Measurements from ENCODE around the gene OXCT2.
"Not testable (repeated sequence)": the region's sequence is repeated elsewhere in the genome, so short reads cannot be mapped to it uniquely, and the experiment has no call there.

The OXCT2 gene

DNA sequence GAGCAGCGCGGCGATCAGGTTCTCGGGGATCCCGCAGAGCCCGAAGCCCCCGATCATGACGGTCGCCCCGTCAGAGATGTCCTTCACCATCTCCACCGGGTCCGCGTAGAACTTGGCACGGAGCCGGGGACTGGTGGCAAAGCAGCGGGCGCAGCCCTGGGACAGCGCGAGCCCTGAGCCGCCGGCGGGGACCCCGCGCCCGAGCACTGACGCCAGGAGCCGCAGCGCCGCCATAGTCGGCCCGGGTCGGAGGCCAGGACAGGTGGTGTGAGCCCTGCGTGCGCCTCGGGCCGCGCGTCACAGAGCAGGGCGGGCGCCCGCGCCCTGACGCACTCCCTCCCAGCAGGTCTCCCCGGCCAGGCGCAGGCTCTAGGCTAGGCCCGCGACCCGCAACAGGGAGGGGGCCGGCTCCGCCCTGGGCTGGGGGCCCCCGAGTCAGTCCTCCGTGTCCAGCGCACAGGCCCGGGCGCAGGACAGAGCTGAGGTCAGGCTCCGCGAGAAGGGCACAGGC is at the start of gene OXCT2:
OXCT2 (minus strand) TSS at position 327 of the 511 bp plus-strand sequence; CDS start at position 234, 93 bp downstream.
- DNase-seq (ENCODE audit: low spot score): not testable (repeated sequence)

DNA sequence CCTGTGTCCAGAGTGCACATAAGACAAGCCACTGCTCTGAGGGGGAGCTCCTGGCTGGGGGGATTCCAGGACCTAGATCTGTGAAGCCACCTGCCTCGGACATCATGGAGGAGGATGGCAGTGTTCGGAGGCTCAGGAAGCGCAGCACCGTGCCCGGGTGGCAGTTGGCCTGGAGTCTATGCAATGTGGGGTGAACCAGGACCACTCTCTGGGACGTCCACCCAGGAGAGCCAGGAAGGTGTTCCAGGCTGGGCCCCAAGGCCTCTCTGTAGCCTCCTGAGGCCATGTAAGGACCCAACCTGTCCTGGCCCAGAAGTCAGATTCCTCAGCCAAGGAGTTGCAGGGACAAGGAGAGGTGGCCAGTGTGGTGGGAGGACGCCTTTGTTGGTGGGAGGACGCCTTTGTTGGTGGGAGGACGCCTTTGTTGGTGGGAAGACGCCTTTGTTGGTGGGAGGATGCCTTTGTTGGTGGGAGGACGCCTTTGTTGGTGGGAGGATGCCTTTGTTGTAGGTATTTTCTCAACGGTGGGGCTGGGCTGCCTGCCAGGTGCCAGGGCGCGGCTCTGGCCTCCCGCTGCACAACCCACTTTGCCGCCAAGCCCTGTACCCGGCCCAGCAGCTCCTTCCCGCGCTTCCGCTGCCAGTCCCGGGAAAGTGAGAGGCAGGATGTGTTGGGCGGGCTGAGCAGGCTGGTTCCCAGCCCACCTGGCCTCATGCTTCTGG is 48.1 kb upstream of the OXCT2 start:
- no peak for DNase-seq (ENCODE audit: low spot score)

DNA sequence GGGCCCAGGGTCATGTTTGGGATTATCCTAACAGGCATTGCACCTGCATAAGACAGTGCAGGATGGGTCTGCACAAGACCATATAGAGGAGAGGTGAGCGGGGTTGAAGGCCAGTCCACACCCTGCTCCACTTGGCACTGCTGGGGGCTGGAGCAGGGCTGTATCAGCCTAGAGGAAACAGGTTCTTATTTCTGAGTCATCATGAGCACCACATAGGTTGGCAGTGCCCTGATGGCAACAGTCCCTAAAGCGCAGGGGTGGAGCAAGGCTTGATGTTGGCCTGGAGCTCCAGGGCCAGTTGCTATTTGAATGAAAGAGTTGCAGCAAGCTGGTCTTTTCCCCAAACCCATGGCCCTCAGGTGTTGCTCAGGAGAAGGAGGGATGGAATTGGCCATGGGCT is 47.3 kb upstream of the OXCT2 start:
- DNase-seq (ENCODE audit: low spot score): no peak

DNA sequence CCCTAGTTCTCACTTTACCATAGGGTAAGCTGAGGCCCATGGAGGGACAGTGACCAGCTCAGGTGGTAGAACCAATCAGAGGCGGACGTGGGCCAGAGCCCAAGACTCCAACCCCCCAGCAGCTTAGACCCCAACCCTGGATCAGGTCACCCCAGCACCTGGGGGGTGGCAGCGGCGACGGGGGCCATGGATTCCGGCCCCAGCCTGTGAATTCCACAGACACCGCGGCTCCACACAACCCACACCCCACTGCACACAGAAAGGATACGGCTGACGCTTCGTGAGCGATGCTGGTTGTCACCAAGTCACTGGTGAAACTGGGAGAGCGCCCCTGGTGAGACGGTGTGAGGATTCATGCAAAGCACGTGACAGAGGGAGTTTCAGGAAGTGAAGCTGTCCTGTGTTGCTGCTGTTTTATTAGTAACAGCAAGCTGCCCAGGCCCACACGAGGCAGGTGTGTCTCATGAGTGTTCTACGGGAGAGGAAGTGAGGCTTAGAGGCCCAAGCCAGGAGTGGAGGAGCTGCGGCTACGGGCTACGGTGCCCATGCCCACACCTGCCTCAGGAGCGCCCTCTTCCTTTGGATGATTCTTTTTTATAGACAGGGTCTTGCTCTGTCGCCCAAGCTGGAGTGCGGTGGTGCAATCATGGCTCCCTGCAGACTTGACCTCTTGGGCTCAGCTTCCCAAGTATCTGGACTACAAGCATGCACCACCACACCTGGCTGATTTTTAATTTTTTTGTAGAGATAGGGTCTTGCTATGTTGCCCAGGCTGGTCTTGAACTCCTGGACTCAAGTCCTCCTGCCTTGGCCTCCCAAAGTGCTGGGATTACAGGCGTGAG is 46.2 kb upstream of the OXCT2 start:
- DNase-seq (ENCODE audit: low spot score): not testable (repeated sequence)

DNA sequence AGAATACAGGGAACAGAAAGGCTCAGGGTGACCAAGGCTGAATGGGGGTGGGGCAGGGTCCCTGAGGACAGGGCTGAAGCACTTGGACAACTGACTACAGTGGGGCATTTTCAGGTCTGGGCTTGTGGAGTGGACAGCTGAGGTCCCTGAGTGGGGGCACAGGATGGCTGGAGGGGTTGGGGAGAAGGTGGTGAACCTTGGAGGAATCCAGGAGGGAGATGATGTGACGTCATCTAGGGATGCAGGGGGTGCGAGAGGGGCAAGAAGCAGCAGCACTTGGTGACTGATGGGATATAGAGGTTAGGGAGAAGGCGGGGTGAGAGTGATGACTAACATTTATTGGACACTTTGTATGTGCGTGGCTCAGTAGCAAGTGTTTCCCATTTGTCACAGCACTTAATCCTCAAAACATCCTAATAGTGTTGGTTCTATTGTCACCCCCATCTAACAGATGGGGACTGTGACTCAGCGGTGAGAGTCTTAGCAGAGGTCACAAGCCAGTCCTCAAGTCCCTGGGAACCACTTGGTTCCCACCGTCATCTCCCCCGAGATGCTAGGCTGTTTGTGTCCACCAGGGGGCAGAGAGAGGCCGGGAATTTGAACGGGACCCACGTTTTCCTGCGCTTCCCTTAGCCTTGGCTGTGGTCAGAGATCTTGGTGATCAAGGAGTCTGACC is 45.4 kb upstream of the OXCT2 start:
- DNase-seq (ENCODE audit: low spot score): peak; percentile 78

DNA sequence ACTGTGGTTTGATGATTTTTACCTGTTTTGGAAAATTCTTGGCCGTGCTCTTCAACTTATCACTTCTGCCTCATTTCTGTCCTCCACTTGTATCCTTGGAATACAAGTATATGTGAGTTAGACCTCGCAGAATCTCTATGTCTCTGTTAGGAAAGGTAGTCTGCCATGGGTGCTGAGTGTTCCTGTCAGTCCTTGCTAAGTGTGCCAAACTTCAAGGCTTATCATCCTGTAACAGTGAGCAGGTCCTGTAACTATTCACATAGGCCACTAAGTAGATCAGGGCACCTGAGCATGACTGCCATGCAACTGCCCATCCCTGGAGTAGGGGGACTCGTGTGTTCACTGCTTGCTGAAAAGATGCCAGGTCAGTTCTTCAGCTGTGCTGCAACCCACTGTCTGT is 41.8 kb upstream of the OXCT2 start:
- DNase-seq (ENCODE audit: low spot score): no peak

DNA sequence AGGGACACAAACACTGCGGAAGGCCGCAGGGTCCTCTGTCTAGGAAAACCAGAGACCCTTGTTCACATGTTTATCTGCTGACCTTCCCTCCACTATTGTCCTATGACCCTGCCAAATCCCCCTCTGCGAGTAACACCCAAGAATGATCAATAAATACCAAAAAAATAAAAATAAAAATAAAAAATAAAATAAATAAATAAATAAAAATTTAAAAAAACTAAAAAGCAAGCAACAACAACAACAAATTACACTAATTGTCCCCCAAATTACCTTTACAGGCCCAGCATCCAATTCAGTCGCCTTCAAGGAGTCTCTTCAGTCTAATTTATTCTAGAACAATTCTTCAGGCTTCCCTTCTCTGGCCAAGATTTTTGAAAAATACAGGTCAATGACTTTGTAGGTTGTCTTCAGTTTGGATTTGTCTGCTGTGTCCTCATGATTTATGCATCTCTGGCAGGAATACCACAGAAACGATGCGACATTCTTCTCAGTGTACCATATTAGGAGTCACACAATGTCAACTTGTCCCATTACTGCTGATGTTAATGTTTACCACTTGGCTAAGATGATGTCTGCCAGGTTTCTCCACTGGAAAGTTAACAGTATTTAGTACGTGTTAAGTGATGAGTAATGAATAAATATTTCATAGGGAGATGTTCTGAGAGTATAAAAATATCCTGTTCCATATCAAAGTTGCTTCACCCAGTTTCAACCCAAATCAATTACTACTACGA is 37.8 kb upstream of the OXCT2 start:
- no peak for DNase-seq (ENCODE audit: low spot score)

DNA sequence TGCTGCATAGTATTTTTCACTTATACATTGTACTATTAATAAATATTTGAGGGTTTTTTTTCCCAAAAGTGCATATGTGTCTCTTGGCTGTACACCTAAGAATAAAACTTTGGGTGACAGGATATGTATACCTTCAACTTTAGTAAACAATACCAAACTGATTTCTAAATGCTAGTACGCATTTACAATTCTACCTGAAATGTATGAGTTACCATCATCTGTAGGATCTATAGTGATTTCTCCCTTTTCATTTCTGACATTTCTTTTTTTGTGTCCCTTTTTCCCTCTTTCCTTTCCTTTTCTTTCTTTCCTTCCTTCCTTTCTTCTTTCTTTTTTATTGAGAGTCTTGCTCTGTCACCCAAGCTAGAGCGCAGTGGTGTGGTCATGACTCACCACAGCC is 34.2 kb upstream of the OXCT2 start:
- DNase-seq (ENCODE audit: low spot score): no peak

DNA sequence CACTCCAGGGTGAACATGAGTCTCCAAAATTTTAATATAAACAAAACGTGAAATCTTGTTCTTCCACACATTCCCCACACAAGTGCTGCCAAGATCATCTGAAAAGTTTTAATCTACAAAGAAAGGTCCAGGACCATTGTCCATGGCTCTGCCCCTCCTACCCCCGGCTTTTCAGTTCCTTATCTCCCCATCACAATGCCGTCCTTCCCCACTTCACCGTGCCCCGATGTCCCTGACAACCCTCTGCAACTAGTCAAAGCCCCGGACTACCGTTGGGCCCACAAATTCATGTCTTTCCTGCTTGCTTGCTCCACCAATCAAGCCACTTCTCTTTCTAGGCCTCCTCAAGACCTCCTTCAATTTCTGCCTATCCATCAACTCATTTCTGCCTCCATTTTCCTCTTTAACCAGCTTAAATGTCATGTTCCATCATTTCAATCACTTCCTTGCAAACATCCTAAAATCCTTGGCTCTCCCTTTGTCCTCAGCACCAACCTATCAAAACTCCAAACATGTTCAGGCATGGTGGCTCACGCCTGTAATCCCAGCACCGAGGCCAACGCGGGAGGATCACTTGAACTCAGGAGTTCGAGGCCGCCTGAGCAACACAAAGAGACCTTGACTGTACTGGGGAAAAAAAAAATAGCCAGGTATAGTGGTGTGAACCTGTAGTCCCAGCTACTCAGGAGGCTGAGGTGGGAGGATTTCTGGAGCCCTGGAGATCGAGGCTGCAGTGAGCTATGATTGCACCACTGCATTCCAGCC is 31.5 kb upstream of the OXCT2 start:
- DNase-seq (ENCODE audit: low spot score): no peak

DNA sequence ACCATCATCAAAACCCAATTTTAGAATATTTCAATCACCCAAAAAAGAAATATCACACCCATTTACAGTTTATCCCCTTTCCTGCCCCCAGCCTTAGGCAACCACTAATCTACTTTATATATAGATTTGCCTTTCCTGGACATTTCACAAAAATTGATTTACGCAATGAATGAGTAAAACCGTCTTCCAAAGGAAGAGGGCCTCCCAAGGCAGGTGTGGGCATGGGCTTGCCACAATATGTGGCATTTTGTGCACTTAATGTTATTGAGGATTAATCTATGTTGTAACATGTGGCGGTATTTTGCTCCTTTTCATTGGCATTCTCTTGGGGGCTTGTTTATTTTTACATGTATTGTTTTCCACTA is 29.3 kb upstream of the OXCT2 start:
- no peak for DNase-seq (ENCODE audit: low spot score)

DNA sequence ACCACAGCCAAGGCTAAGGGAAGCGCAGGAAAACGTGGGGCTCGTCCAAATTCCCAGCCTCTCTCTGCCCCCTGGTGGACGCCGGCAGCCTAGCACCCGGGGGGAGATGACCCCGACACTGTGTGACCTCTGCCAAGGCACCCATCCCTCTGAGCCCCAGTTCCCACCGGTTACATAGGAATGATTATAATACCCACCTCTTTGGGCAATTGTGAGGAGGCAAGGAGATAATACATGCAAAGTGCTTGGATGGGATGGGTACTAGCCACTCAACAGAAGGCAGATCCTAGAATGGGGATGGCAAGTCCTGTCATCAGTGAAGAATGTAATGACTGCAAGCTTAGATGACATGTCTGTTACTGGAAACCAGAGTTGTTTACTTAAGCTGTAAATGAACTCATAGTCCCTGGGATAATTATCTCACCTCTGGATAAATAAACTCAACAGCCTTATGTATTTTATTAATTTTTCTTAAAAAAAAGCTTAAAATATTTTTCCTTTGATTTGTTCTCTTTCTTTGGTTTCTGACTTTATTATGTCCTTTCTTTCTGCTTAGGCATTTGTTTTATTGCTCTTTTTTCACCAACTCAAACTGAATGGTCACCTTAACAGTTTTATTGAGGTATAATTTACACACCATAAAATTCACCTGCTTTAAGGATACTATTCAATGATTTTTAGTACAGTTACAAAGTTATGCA is 28.8 kb upstream of the OXCT2 start:
- DNase-seq (ENCODE audit: low spot score): no peak

DNA sequence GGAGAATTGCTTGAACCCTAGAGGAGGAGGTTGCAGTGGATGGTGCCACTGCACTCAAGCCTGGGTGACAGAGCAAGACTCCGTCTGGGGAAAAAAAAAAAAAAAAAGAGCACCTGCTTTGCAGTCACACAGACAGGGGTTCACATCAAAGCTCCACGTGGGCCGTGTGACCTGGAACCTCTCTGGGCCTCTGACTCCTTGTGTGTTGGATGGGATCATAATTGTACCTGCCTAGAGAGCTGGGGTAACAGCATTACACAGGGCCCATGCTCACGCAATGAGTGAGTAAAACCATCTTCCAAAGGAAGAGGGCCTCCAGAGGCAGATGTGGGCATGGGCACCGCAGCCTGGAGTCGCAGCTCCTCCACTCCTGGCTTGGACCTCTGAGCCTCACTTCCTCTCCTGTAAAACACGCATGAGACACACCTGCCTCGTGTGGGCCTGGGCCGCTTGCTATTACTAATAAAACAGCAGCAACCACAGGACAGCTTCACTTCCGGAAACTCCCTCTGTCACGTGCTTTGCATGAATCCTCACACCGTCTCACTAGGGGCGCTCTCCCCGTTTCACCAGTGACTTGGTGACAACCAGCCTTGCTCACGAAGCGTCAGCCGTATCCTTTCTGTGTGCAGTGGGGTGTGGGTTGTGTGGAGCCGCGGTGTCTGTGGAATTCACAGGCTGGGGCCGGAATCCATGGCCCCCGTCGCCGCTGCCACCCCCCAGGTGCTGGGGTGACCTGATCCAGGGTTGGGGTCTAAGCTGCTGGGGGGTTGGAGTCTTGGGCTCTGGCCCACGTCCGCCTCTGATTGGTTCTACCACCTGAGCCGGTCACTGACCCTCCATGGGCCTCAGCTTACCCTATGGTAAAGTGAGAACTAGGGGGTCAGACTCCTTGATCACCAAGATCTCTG is 28.0 kb upstream of the OXCT2 start:
- DNase-seq (ENCODE audit: low spot score): not testable (repeated sequence)

DNA sequence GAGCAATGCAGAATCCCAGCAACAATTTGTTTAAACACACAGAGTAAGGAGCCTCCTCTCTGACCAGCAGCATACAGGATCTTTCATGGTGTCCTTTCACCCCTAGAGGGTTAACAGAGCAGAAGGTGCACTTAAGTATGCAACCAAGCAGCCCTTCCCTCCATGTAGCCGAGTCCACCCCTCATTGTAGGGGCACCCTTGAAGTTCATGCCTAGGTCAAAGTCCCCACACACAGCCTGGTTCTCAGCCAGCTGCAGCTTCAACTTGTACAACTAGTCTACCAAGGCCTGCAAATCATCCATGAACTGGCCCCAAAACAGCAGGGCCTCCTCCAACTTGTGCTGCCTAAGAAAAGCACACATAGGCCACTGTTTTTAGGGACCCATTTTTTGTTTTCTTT is 24.5 kb upstream of the OXCT2 start:
- no peak for DNase-seq (ENCODE audit: low spot score)

DNA sequence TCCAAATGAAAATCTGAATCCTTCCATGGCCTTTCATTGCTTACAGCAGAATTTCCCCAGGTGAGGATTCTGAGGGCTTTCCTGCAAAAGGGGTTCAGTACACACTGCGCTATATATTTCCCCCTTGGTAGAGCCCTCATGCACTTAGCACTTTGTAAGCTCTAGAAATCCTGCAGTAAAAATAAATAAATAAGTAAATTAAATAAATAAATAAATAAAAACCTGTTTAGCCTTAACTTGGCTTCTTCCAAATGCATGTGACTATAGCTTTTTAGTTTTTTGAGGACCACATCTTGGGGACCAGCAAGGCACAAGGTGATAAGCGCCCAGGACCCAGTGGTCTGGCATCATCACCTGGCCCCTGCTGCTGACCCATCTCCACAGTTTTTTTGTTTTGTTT is 20.7 kb upstream of the OXCT2 start:
- no peak for DNase-seq (ENCODE audit: low spot score)

DNA sequence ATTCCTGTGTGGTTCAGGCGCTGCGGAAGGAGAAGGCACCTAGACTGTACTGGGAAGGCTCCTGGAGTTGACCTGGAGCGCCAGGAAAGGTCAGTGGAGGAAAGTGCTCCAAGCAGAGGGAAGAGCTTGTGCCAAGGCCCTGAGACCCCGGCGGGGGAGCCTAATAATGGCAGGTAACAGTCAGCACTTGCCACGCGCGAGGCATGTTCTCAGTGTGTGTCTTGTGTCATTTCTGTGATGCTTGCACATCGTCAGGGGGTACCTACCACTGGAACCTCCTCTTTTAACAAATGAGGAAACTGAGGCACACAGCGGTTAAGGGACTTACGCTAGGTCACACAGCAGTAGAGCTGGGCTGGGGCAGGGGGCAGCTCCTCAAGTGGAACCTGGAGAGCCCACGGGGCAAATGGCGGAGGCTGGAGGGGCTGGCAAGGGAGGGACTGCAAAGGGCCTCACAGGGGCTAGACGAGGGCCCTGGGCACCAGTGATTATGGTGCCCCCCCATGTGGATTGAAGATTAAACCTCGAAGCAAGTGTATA is 18.5 kb upstream of the OXCT2 start:
- no peak for DNase-seq (ENCODE audit: low spot score)

DNA sequence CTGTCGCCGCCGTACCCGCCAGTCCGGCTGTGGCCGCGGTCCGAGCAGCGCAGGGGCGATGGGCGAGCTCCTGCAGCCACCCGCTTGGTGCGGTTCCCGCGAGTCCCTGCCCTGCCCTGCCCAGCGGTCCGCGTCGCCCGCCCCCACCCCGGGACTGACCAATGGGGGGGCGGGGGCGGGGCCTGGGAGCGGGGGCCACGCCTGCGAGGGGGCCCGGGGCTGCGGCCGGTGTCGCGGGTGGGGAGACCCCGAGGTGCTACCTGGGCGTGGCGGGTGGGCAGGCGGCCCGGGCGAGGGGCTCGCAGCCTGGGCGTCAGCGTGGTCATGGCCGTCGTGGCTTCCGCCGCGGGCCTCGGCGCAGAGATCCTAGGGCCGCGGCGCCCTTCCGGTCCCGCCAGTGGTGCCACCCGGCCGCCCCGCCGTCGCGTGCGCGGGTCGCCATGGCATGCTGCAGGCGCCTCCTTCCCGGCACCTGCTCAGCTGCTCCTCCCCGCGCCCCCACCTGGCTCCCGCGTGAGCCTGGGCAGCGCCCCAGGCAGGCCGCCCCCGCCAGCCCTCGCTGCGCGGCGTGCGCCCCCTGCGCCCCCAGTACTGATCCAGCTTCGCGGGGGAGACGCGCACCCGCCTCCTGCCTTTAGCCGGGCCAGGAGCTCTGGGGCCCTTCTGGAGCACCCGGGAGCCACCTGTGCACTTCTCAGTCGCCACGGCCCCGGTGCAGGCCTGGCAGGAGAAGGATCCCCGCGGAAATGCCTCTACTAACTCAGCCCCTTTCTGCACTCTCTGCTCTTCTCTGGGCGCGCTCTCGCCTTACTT is 17.8 kb upstream of the OXCT2 start, which contains the start of gene BMP8B:
BMP8B (minus strand) TSS at position 108 of the 813 bp plus-strand sequence. CDS start 380 bp downstream, outside the sequence.
- no peak for DNase-seq (ENCODE audit: low spot score)

DNA sequence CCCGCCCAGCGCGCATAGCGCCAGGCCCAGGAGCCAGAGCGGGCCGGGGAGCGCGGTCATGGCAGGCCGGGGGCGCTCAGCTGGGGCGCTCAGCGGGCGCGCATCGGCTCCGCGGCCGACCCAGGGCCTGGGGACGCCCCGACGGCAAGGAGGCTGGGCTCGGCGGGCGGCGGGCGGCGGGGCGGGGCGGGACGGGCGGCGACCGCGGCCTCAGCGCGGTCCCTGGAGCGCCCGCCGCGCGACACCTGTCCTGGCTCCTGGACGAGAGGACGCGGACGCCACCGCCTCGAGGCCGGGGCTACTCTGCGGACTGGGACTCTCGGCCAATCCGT is 17.2 kb upstream of the OXCT2 start:
- DNase-seq (ENCODE audit: low spot score): no peak

DNA sequence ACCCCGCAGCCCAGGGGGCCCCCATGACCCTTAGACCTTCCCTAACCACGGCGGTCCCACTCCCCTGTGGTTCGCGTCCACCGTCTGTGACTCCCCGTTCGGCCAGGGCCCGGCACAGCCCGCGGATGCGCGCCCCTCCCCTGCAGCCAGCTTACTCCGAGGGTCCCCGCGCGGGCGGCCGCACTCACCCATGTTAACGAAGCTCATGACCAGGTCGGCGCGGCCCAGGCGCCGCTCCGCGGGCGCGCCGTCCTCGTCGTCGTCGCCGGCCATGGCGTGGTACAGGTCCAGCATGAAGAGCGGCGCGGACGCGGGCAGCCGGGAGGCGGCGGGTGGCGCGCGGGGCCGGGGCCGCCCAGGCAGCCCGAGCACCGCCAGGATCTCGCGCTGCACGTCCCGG is 16.8 kb upstream of the OXCT2 start:
- DNase-seq (ENCODE audit: low spot score): not testable (repeated sequence)

All from left forelimb (tissue), 1 donor.